GM21737 (cell line): ENCODE results near the gene CPD.
"Not testable (repeated sequence)": the region's sequence is repeated elsewhere in the genome, so short reads cannot be mapped to it uniquely, and the experiment has no call there.

Experiments used
- ATAC-seq: cut with Tn5 transposase; IDR thresholded peaks from one replicate; pipeline ENCODE4 v1.9.1; 2021; ENCODE audit warnings: mild to moderate bottlenecking, moderate library complexity; ENCODE audit not compliant: unreplicated experiment

CPD gene

DNA sequence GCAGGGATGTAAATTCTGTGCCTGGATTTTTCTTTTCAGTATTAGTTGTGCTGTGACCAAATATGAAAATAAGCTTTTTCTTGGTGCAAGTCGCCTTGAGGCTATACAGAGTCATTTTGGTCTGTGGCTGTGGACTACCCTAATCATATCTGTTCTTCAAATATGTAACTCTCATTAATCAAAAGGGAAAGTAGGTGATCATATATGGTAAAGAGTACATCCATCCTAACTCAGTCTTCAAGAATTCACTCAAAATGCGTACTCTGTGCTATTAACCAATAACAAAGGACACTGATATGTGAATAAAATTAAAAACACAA, 2.6 kb downstream of the CPD start:
- no peak for ATAC-seq

GRCh38 chr17:30382345-30382744, 3.6 kb downstream of the CPD start:
- no peak for ATAC-seq

- ATAC-seq = no peak
Measured at GRCh38 chr17:30388321-30389179, 9.8 kb downstream of the CPD start.

GRCh38 chr17:30389756-30390300, 11.1 kb downstream of the CPD start:
- ATAC-seq = no peak

DNA sequence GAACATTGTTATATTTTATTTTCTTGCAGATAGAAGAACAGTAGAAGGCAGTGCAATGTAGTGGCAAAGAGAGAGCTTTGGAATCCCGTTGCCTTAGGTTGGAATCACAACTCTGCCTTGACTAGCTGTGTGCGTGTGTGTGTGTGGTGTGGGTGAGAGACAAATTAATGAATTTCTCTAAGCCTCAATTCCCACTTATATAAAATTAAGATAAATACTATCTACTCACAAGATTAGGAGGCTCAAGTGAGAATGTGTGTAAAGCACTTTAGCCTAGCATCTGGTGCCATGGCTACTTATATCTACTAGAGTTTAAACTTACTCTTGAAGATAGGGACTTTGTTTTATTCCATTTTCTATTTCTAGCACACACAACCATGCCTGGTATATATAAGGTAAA, 12.8 kb downstream of the CPD start:
- ATAC-seq = no peak

GRCh38 chr17:30393491-30393890, 14.8 kb downstream of the CPD start:
- no peak for ATAC-seq

- no peak for ATAC-seq
Measured at GRCh38 chr17:30393911-30394867, 15.5 kb downstream of the CPD start.

GRCh38 chr17:30395398-30396022, 16.8 kb downstream of the CPD start:
- no peak for ATAC-seq

DNA sequence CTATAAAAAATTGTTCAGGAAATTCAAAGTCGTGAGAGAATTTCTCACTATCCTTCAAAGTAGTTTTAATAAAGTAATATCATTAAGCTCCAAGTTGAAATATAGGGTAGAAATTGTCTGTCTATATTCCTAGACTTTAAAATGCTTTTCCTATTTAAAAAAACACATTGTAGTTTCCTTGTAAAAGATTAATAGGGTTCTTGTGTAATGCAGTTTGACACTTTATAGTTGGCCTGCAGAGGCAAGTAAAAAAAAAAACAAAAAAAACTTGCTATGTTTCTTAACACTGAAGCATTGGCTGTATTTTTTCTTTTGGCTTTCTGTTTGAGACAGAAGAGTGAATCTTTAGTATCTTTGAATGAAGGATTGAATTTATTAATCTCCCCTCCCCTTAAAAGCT, 17.4 kb downstream of the CPD start:
- ATAC-seq = no peak

DNA sequence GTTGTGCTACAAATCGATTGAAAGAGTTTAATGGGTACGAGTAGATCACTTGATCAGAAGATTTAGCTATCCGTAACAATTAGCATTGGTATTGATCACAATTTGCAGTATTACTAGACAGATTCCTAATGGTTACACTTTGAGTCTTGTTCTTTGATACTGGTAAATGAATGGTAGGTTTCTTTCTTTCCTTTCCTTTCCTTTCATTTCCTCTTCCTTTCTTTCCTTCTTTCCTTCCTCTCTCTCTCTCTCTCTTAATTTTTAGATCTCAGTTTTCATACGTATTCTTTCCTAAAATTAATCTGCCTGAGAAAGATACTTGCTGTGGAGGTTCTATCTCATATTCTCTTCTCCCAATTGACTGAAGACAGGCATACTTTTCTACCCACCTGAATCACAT, 17.9 kb downstream of the CPD start:
- no peak for ATAC-seq

- ATAC-seq = no peak
Measured at GRCh38 chr17:30398328-30399041, 19.8 kb downstream of the CPD start.

- ATAC-seq = no peak
Measured at GRCh38 chr17:30401097-30401496, 22.4 kb downstream of the CPD start.

- no peak for ATAC-seq
Measured at GRCh38 chr17:30405161-30405560, 26.4 kb downstream of the CPD start.

GRCh38 chr17:30410627-30411026, 31.9 kb downstream of the CPD start:
- not testable (repeated sequence) for ATAC-seq

GRCh38 chr17:30412008-30412496, 33.3 kb downstream of the CPD start:
- ATAC-seq = not testable (repeated sequence)

DNA sequence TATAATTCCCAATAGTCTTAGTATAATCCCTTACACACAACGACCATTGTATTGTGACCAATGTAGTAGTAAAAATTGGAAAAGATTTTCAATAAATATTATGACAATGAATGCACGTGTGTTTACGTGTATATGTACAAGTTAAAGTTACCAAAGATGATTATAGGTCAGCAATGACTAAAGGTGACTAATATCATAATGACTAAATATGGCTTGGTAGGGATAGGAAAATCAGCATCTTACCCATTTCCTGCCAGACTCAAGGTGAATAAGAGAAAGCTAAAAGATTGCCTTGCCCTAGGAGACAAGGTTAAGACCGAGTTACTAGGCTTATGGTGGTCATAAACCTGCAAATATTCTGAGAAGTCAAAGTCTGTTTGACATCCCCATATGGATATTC, 34.4 kb downstream of the CPD start:
- ATAC-seq = no peak

- ATAC-seq = no peak
Measured at GRCh38 chr17:30414486-30414885, 35.8 kb downstream of the CPD start.

DNA sequence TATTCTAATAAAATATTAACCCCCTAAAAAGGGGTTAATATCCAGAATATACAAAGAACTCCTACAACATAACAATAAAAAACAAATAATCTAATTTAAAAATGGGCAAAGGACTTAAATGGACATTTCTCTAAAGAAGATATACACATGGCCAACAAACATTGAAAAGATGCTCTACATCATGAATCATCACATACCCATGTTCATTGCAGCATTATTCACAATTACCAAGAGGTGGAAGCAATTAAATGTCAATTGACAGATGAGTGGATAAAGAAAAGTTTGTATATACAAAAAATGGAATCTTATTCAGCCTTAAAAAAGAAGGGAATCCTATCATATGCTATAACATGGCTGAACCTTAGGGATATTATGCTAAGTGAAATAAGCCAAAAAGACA, 36.8 kb downstream of the CPD start:
- ATAC-seq = no peak

- ATAC-seq = not testable (repeated sequence)
Measured at GRCh38 chr17:30418070-30418469, 39.3 kb downstream of the CPD start.

- ATAC-seq = no peak
Measured at GRCh38 chr17:30421592-30421991, 42.9 kb downstream of the CPD start.
